K562 (cell line): Measurements from ENCODE around the gene C7. TPM values are rescaled to one million over a fixed set of nuclear protein-coding genes. Genes with fewer than 3 reads are reported as not detected.

Experiments used
- ATAC-seq: fragments of 200-7000 bp; cut with Tn5 transposase; 3 replicates; pipeline ENCODE4 v1.9.1; 2020; ENCODE audit warnings: moderate library complexity
- BruUV-seq: library from RNA; stranded (reverse); fragments of 400-500 nt; replicated peaks from 2 replicates; lab custom pipeline; 2021; lab: Mats Ljungman, UMichigan
- CTCF ChIA-PET: fragments of 300-600 bp; formaldehyde crosslinking; extraction: SDS; loops from one replicate; lab custom pipeline; 2021; ENCODE audit warnings: low intra/inter-chr PET ratio; lab: Yijun Ruan, JAX
- POLR2A ChIA-PET: fragments of 300-600, 350-650 bp; sonication (Branson Sonifier 250); formaldehyde crosslinking; extraction: SDS; loops from one replicate; lab custom pipeline; 2021; ENCODE audit warnings: antibody characterized with exemption, inconsistent platforms; lab: Yijun Ruan, JAX
- DNase-seq, 4 experiments: peaks; one replicate each; pipeline versions ENCODE4 v3.0.0 to v3.0.0-alpha.2; 2011 to 2018; ENCODE audit warnings: low spot score in 3 of 4, mixed read lengths in 3 of 4; ENCODE audit errors: extremely low read depth in 1 of 4
- FAIRE-seq: peaks from 2 replicates; lab custom pipeline; 2011; peaks lifted over from hg19 to GRCh38; lab: Jason Lieb, UNC
- H2AFZ ChIP-seq: 2 replicates; pipeline ENCODE4 v1.6.0; 2011; ENCODE audit warnings: low read depth, low read length, control low read depth, inconsistent platforms
- H3K27ac ChIP-seq: fragments of 200-600 bp; 3 replicates; pipeline ENCODE4 v1.8.0; 2011; ENCODE audit warnings: low read depth, mild to moderate bottlenecking, control low read depth, inconsistent platforms, low read length, moderate library complexity, mixed read lengths; ENCODE audit errors: extremely low read depth
- H3K27me3 ChIP-seq, 2 experiments: fragments of 300-600 bp in 1 of 2; 2 replicates in 1 of 2; 3 replicates in 1 of 2; pipeline versions ENCODE4 v1.6.0 to v1.8.0; 2011; ENCODE audit warnings: inconsistent platforms in 2 of 2, low read length in 2 of 2, mild to moderate bottlenecking in 1 of 2, mixed read lengths in 1 of 2, moderate library complexity in 1 of 2; ENCODE audit not compliant: control insufficient read depth in 2 of 2, insufficient read depth in 2 of 2
- H3K36me3 ChIP-seq: fragments of 300-600 bp; 3 replicates; pipeline ENCODE4 v1.8.0; 2011; ENCODE audit warnings: mild to moderate bottlenecking, low read length, inconsistent platforms; ENCODE audit not compliant: control insufficient read depth, insufficient read depth
- H3K4me1 ChIP-seq, 2 experiments: fragments of 200-600 bp in 1 of 2; replicated peaks in 1 of 2; 2 replicates in 1 of 2; 3 replicates in 1 of 2; pipeline versions ENCODE4 v1.5.1 to v1.8.0; 2011; ENCODE audit warnings: inconsistent platforms in 2 of 2, low read length in 2 of 2, mild to moderate bottlenecking in 1 of 2, mixed read lengths in 1 of 2, moderate library complexity in 1 of 2; ENCODE audit not compliant: control insufficient read depth in 2 of 2, insufficient read depth in 2 of 2
- H3K4me2 ChIP-seq: 2 replicates; pipeline ENCODE4 v1.6.1; 2011; ENCODE audit warnings: low read length, control low read depth, inconsistent platforms, mixed read lengths; ENCODE audit not compliant: insufficient read depth
- H3K4me3 ChIP-seq: fragments of 200-600 bp; sonication (generic), shearing (Covaris generic); 2 replicates; pipeline ENCODE4 v1.5.1; 2016; ENCODE audit warnings: control low read depth, inconsistent platforms
- H3K79me2 ChIP-seq: fragments of 200-600 bp; 3 replicates; pipeline ENCODE4 v1.8.0; 2011; ENCODE audit warnings: low read length, inconsistent platforms; ENCODE audit not compliant: control insufficient read depth, insufficient read depth
- H3K9ac ChIP-seq, 2 experiments: 2 replicates each; pipeline versions ENCODE4 v1.6.0 to v1.6.1; 2011; ENCODE audit warnings: low read depth in 2 of 2, low read length in 2 of 2, control low read depth in 1 of 2, inconsistent platforms in 1 of 2, mild to moderate bottlenecking in 1 of 2, mixed read lengths in 1 of 2; ENCODE audit not compliant: insufficient read depth in 1 of 2
- H3K9me1 ChIP-seq: one replicate; pipeline ENCODE4 v1.6.0; 2011; ENCODE audit warnings: inconsistent platforms, mild to moderate bottlenecking, low read length, moderate library complexity; ENCODE audit not compliant: control insufficient read depth, insufficient read depth
- H3K9me3 ChIP-seq: replicated peaks from 2 replicates; pipeline ENCODE4 v1.5.1; 2011; ENCODE audit warnings: low read depth, low read length, inconsistent platforms; ENCODE audit not compliant: control insufficient read depth, insufficient read depth
- H4K20me1 ChIP-seq: replicated peaks from 2 replicates; pipeline ENCODE4 v1.6.1; 2011; ENCODE audit warnings: low read length, inconsistent platforms, mixed read lengths; ENCODE audit not compliant: control insufficient read depth, insufficient read depth
- ARNT ChIP-seq, 2 experiments: fragments of 450-650 bp; IDR thresholded peaks; 2 replicates each; pipeline ENCODE4 v1.6.1; 2016; ENCODE audit warnings: mild to moderate bottlenecking in 1 of 2
- CEBPB ChIP-seq: fragments of 450-650 bp; IDR thresholded peaks from 2 replicates; pipeline ENCODE4 v1.6.1; 2016; ENCODE audit warnings: missing genetic modification characterization, missing compliant biosample characterization
- E2F3 ChIP-seq: fragments of 250-450 bp; sonication (Bioruptor Pico); IDR thresholded peaks from 2 replicates; pipeline ENCODE4 v1.4.0; 2020; ENCODE audit warnings: mild to moderate bottlenecking
- ETV6 ChIP-seq, 3 experiments: fragments of 150-350 bp in 1 of 3; sonication (generic) in 1 of 3; formaldehyde crosslinking in 1 of 3; IDR thresholded peaks; 2 replicates each; pipeline versions ENCODE4 v1.6.1 to v1.8.0; 2014 to 2022; ENCODE audit warnings: borderline replicate concordance in 2 of 3, low read depth in 2 of 3, antibody characterized with exemption in 1 of 3, low read length in 1 of 3, mild to moderate bottlenecking in 1 of 3, missing genetic modification reagents in 1 of 3
- GATA2 ChIP-seq: sonication (generic); formaldehyde crosslinking; IDR thresholded peaks from 2 replicates; pipeline ENCODE4 v1.4.0; 2020; ENCODE audit warnings: mild to moderate bottlenecking, missing genetic modification reagents
- KAT7 ChIP-seq: sonication (generic); formaldehyde crosslinking; IDR thresholded peaks from 2 replicates; pipeline ENCODE4 v1.8.0; 2022; ENCODE audit warnings: missing genetic modification reagents, mild to moderate bottlenecking, borderline replicate concordance
- MAFF ChIP-seq: IDR thresholded peaks from 2 replicates; pipeline ENCODE4 v1.6.1; 2012; ENCODE audit warnings: low read length, improper control_type of control experiment
- PURB ChIP-seq: sonication (generic); formaldehyde crosslinking; IDR thresholded peaks from 2 replicates; pipeline ENCODE4 v1.9.0; 2021; ENCODE audit warnings: low read depth, mild to moderate bottlenecking, missing genetic modification reagents
- RBM25 ChIP-seq: fragments of 200-400 bp; formaldehyde crosslinking; IDR thresholded peaks from 2 replicates; pipeline ENCODE4 v1.6.1; 2018; ENCODE audit warnings: low read length, low read depth, moderate library complexity; ENCODE audit not compliant: severe bottlenecking
- SP1 ChIP-seq: sonication (generic); formaldehyde crosslinking; IDR thresholded peaks from 2 replicates; pipeline ENCODE4 v1.8.1; 2022; ENCODE audit warnings: mild to moderate bottlenecking, missing genetic modification reagents
- ZNF212 ChIP-seq: fragments of 450-650 bp; formaldehyde crosslinking; IDR thresholded peaks from 2 replicates; pipeline ENCODE4 v1.4.0; 2020; ENCODE audit warnings: mild to moderate bottlenecking
- ZNF668 ChIP-seq: fragments of 250-450 bp; sonication (Bioruptor Pico); IDR thresholded peaks from 2 replicates; pipeline ENCODE4 v1.8.0; 2022; ENCODE audit warnings: mild to moderate bottlenecking, inconsistent platforms
- whole genome bisulfite sequencing: fragments of 100-300 bp; shearing (Covaris generic); methylation state at CpG from one replicate; pipeline ENCODE4 v1.1.6; 2016; ENCODE audit warnings: low coverage, mixed read lengths; ENCODE audit not compliant: insufficient coverage; ENCODE audit errors: missing lambda C conversion rate; 5-methylcytosine and 5-hydroxymethylcytosine counted together
- in situ Hi-C: fragments of 300-500 bp; cut with MboI; formaldehyde crosslinking; loops from 4 replicates; pipeline ENCODE4 v1.15.0; 2018; ENCODE audit warnings: inconsistent platforms, mixed read lengths
- intact Hi-C: fragments of 100-400 bp; cut with micrococcal nuclease; formaldehyde crosslinking; loops from 2 replicates; pipeline ENCODE4 v1.14.2; 2022
- polyA plus RNA-seq, 8 experiments: library from polyadenylated mRNA; depleted of rRNA in 4 of 8; stranded (reverse) in 5 of 8; unstranded in 3 of 8; fragments of >200 nt; fragmentation: Nextera tagmentation in 2 of 8; fragmentation: Illumina TruSeq in 1 of 8; extraction: Ambion mirVana in 2 of 8; extraction: Trizol in 1 of 8; gene quantifications; 2 replicates each; pipeline versions ENCODE4 v1.2.1 to v1.2.3, GENCODE V29; 2011 to 2014; ENCODE audit warnings: inconsistent platforms in 1 of 8, missing spikeins in 1 of 8
- total RNA-seq, 7 experiments: library from RNA; depleted of rRNA in 6 of 7; stranded (reverse); fragments of >200 nt in 6 of 7; fragmentation: Illumina TruSeq in 2 of 7; extraction: Trizol in 2 of 7; gene quantifications; 2 replicates each; pipeline versions ENCODE4 v1.2.1 to v1.2.3, GENCODE V29; 2011 to 2021; ENCODE audit warnings: low replicate concordance in 1 of 7
- TF ChIP-seq, protein P1 (sequence below): fragments of 250-450 bp; sonication (Bioruptor Pico); IDR thresholded peaks from 2 replicates; pipeline ENCODE4 v1.5.0; 2021; ENCODE audit warnings: mild to moderate bottlenecking, moderate library complexity
- TF ChIP-seq, protein P2 (sequence below): IDR thresholded peaks from 3 replicates; pipeline ENCODE4 v1.6.1; 2011; ENCODE audit warnings: borderline replicate concordance, mild to moderate bottlenecking; ENCODE audit not compliant: insufficient read length, insufficient read depth
- TF ChIP-seq, protein P3 (sequence below): fragments of 450-650 bp; IDR thresholded peaks from 2 replicates; pipeline ENCODE4 v1.6.1; 2017; ENCODE audit warnings: mild to moderate bottlenecking, moderate library complexity

The C7 gene
- total and polyA plus RNA-seq, 9 of the 15 experiments (the other 6 are each of a cell fraction or from before 2014, with no cell fraction given) = 0.82 TPM; not detected in 8

DNA sequence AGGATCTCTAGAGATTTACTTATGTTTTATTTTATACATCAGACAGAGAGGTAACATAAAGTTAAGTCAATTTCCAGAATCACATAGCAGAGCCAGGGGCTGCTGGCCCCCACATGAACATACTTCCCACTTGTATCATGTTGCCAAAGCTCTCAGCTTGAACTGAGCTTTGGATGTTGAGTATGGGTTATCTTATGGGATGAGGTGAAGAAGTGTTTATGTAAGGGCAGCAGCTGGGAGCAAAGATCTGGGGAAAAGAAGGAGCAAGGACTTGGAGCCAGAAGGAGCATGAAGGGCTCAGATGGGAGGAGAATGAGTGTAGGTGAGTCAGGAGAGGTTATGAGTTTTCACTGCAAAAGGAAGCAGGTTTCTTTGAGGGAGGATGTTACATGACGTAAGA lies 89.8 kb downstream of the C7 start:
- Histone ChIP-seq H3K4me3 (no peak overlapping the region), H3K4me2 (no peak overlapping the region), H3K79me2 (no peaks in the 10 kb centered on the region), H3K27ac (no peak overlapping the region), H4K20me1 (no peaks in the 10 kb centered on the region), H3K9me3 (no peaks in the 10 kb centered on the region), H2AFZ (no peak overlapping the region), H3K36me3 (no peaks in the 10 kb centered on the region), H3K9ac (no peak overlapping the region), H3K9me1 (no peaks in the 10 kb centered on the region), H3K27me3 (no peaks in the 10 kb centered on the region), H3K4me1 (no peaks in the 10 kb centered on the region)
- FAIRE-seq (no peak), ATAC-seq (no peak), DNase-seq (no peak)
- 0% methylated on average over 1 of the region's 1 CpG for WGBS
- no TSS peak for BruUV-seq
- CTCF ChIA-PET = no interaction called here
- POLR2A ChIA-PET = no interaction called here
- in situ Hi-C loops = no loop called here
- intact Hi-C loops = no loop called here
- no peak for TF ChIP-seq GATA2
- no peak for TF ChIP-seq PURB (CRISPR knock-in tag)
- TF ChIP-seq ARNT (IDR thresholded peaks at IDR 0.05) = no peak
- no peak for TF ChIP-seq ZNF212 (CRISPR knock-in tag)
- TF ChIP-seq, protein P1, sequence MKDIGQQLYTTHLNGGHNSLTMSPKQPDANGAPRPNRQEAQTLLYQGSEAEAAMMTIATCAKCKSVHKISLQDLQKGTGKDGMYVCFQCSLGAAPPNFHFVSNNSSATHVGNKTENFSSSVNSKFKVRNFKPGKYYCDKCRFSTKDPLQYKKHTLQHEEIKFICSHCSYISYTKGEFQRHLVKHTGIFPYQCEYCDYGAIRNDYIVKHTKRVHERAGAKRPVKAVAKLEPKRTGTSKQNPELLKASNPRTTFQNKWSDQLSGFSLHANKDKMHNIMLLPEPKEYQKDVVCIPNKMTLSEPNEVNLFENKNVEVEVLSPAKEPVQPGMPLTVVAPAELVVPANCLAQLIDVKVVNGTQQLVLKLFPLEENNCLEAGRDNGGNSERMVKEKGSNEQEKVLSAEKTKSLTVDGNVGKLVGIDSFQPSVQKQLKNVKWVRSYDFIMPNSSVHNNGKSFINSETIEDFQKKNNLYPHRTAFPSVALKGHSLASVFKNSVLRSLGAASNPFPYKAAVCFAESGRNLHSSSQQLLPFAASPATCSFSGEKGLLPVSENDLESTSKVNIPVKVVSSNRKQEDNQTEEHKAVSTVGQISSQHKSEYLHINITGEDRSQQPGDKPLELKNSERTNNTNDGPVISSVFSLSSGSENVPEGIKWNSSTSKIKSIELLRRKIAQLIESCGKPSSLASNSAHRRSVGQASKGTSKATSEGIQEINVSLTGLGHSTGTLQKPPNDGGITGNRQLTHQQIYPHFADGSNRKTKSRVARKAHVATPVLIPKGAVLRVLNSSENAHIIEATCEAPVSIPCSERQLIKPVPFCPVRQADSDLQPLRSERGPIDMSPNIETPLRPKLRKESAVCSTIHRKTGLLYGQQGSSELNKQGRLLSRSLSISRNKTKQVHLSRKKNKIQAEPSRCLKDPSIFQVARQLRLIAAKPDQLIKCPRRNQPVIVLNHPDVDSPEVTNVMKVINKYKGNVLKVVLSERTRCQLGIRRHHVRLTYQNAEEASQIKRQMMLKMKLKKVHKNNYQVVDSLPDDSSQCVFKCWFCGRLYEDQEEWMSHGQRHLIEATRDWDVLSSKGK (CRISPR knock-in tag) = no peak
- TF ChIP-seq ZNF668 (CRISPR knock-in tag) = no peak
- TF ChIP-seq, protein P2, sequence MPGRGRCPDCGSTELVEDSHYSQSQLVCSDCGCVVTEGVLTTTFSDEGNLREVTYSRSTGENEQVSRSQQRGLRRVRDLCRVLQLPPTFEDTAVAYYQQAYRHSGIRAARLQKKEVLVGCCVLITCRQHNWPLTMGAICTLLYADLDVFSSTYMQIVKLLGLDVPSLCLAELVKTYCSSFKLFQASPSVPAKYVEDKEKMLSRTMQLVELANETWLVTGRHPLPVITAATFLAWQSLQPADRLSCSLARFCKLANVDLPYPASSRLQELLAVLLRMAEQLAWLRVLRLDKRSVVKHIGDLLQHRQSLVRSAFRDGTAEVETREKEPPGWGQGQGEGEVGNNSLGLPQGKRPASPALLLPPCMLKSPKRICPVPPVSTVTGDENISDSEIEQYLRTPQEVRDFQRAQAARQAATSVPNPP = no peak
- no peak for TF ChIP-seq E2F3 (CRISPR knock-in tag)
- no peak for TF ChIP-seq ETV6 (IDR thresholded peaks at IDR 0.05; ENCODE audit: borderline replicate concordance in 1 of 2, low read depth in 2 of 2, low read length in 1 of 2)
- no peak for TF ChIP-seq ETV6 (CRISPR knock-in tag; IDR thresholded peaks at IDR 0.05; ENCODE audit: borderline replicate concordance)
- TF ChIP-seq, protein P3, sequence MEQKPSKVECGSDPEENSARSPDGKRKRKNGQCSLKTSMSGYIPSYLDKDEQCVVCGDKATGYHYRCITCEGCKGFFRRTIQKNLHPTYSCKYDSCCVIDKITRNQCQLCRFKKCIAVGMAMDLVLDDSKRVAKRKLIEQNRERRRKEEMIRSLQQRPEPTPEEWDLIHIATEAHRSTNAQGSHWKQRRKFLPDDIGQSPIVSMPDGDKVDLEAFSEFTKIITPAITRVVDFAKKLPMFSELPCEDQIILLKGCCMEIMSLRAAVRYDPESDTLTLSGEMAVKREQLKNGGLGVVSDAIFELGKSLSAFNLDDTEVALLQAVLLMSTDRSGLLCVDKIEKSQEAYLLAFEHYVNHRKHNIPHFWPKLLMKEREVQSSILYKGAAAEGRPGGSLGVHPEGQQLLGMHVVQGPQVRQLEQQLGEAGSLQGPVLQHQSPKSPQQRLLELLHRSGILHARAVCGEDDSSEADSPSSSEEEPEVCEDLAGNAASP = no peak
- no peak for TF ChIP-seq KAT7
- TF ChIP-seq MAFF = no peak
- no peak for TF ChIP-seq SP1 (CRISPR knock-in tag)
- TF ChIP-seq CEBPB (tag) = no peak
- no peak for TF ChIP-seq RBM25
